Urinary bladder (tissue), 4 donors: Measurements from ENCODE around the gene MAGEA1. TPM values are rescaled to one million over a fixed set of nuclear protein-coding genes. Genes with fewer than 3 reads are reported as not detected.
"Not testable (repeated sequence)": the region's sequence is repeated elsewhere in the genome, so short reads cannot be mapped to it uniquely, and the experiment has no call there.

Source experiments
- DNase-seq: peaks from one replicate; pipeline ENCODE4 v3.0.0-alpha.2; 2015; ENCODE audit errors: extremely low spot score
- H3K27ac ChIP-seq: one replicate; pipeline ENCODE4 v1.5.1; 2013; ENCODE audit warnings: low read depth, mild to moderate bottlenecking, moderate library complexity
- H3K36me3 ChIP-seq: one replicate; pipeline ENCODE4 v1.6.1; 2013; ENCODE audit warnings: mild to moderate bottlenecking, moderate library complexity; ENCODE audit not compliant: insufficient read depth
- H3K4me1 ChIP-seq: one replicate; pipeline ENCODE4 v1.6.1; 2013; ENCODE audit warnings: mild to moderate bottlenecking, moderate library complexity; ENCODE audit not compliant: insufficient read depth
- H3K4me3 ChIP-seq: one replicate; pipeline ENCODE4 v1.5.1; 2013; ENCODE audit warnings: low read depth, low read length
- WGBS: extraction: QIAGEN DNeasy Blood & Tissue Kit; methylation state at CpG from one replicate; pipeline ENCODE4 v1.1.7; 2013; 5-methylcytosine and 5-hydroxymethylcytosine counted together
- polyA plus RNA-seq: library from polyadenylated mRNA; stranded (reverse); fragments of 200-250 nt; gene quantifications from one replicate; pipeline ENCODE4 v1.2.3, GENCODE V29; 2013
- total RNA-seq: library from RNA; depleted of rRNA; stranded (reverse); fragments of >200 nt; gene quantifications from one replicate; pipeline ENCODE4 v1.2.3, GENCODE V29; 2014
- donor health status: healthy with polysubstance abuse.
- donor health status: healthy.

Gene MAGEA1, protein sequence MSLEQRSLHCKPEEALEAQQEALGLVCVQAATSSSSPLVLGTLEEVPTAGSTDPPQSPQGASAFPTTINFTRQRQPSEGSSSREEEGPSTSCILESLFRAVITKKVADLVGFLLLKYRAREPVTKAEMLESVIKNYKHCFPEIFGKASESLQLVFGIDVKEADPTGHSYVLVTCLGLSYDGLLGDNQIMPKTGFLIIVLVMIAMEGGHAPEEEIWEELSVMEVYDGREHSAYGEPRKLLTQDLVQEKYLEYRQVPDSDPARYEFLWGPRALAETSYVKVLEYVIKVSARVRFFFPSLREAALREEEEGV
- total RNA-seq: not detected
- polyA plus RNA-seq: not detected

DNA sequence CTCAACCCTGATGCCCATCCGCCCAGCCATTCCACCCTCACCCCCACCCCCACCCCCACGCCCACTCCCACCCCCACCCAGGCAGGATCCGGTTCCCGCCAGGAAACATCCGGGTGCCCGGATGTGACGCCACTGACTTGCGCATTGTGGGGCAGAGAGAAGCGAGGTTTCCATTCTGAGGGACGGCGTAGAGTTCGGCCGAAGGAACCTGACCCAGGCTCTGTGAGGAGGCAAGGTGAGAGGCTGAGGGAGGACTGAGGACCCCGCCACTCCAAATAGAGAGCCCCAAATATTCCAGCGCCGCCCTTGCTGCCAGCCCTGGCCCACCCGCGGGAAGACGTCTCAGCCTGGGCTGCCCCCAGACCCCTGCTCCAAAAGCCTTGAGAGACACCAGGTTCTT lies at the start of gene MAGEA1:
Gene MAGEA1, plus strand, starts transcription at position 154 of the 400 bp plus-strand sequence. CDS start 3,106 bp downstream, outside the sequence.
- no peak within 1 kb of the TSS for H3K27ac ChIP-seq
- H3K4me3 ChIP-seq: no peak within 1 kb of the TSS
- no peak for DNase-seq
- WGBS: 92% methylated on average over 19 of the region's 19 CpGs
- H3K4me1 ChIP-seq: no peaks in the 10 kb centered on the region
- no peaks in the 10 kb centered on the region for H3K36me3 ChIP-seq

DNA sequence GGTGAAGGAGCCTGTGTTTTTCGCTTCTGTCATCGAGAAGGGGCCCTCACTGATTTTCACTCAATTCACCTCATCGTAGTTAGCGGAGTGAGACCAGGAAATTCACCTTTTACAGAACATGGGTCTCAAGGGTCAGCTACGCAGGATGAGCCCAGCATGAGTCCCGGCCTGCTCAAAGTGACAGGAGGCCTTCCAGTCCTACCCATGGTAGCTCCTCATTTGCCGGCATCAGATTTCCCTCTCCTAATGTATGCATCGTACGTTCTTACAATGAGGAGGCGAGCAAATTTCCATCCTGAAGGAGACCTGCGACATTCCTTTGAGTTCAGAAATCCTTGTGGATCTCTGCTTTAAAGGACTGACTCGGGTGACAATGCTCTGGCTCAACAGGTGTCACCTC lies 46.2 kb upstream of the MAGEA1 start:
- DNase-seq, H3K4me3 ChIP-seq, H3K4me1 ChIP-seq, H3K36me3 ChIP-seq, H3K27ac ChIP-seq: not testable (repeated sequence)
- WGBS: no CpG with 5 or more reads among the region's 12 CpGs

DNA sequence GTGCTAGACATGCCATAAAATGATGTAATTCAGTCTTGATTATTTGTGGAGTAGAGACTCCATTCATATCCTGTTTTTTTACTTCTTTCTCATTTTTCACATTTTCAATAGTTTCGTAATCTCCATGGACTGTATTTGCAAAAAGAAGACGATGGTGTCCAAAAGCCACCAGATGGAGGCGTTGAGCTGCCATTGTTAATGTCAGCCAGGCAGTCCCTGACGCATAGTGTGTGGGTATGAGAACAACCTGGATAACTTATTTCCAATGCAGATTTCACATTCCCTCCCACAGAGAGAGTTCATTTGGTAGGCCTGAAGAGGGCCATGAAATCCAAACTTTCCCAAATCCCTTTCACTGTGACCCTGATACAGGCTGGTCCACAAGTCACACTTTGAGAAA lies 40.0 kb upstream of the MAGEA1 start:
- not testable (repeated sequence) for H3K4me1 ChIP-seq, H3K27ac ChIP-seq, H3K4me3 ChIP-seq, DNase-seq, H3K36me3 ChIP-seq
- no CpG with 5 or more reads among the region's 4 CpGs for WGBS

DNA sequence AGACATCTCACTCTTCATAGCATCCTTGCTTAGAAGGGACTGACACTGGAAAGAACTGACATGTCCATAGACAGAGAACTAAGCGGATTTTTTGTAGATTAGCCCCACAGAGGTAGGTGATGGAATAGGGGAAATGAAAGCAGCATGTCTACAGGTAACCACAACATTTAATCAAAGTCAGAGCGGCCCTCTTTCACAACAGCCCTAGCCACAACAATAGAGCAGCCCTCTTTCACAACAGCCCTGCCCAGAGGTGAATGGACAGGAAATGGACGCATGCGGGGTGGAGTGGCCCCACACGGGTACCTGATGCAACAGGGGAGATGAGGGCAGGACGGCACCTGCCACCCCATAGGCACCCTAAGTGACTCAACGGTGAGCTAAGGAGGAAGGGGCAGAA lies 32.8 kb upstream of the MAGEA1 start:
- not testable (repeated sequence) for H3K4me1 ChIP-seq, H3K36me3 ChIP-seq, DNase-seq, H3K4me3 ChIP-seq, H3K27ac ChIP-seq
- WGBS: 75% methylated on average over 1 of the region's 7 CpGs

DNA sequence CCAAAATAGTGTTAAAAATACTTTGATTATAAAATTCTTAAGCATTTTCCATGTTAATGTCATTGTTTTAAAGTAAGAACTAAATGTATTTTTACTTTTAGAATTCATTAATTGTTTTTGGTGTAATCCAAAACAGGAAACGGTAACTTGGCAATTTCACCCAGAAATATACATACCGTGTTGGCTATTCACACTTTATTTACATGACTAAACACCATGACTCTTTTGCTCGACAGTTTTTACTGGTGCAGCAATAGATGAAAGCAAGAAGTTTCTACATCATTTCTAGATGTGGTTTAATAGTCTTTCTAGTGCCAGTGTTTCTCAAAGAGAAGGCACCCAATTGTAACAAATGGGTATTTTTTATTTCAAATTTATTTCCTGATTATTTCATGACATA lies 25.6 kb upstream of the MAGEA1 start:
- Histone ChIP-seq H3K4me1 (no peaks in the 10 kb centered on the region), H3K27ac (no peak overlapping the region), H3K36me3 (no peaks in the 10 kb centered on the region), H3K4me3 (no peak overlapping the region)
- WGBS: 53% methylated on average over 3 of the region's 3 CpGs
- DNase-seq: no peak

DNA sequence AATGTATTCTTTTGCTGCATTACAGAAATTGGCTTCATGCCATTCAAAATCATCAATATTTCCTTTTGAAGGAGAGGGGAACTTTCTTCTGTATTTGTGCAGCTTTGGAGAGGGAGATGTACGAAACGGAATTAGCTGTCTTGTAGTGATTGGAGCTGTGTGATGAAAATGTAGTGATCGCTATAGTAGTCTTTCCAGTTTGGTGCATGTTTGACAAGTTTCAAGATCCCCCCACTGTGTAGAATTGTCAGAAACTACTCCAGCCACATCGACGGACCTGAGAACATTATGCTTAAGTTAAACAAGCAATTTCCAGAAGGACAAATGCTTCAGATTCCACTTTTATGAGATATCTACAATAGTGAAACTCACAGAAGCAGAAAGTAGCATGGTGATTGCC lies 21.6 kb upstream of the MAGEA1 start:
- 51% methylated on average over 5 of the region's 5 CpGs for WGBS
- Histone ChIP-seq H3K4me1 (no peaks in the 10 kb centered on the region), H3K36me3 (no peaks in the 10 kb centered on the region), H3K27ac (no peak overlapping the region), H3K4me3 (no peak overlapping the region)
- DNase-seq: no peak

DNA sequence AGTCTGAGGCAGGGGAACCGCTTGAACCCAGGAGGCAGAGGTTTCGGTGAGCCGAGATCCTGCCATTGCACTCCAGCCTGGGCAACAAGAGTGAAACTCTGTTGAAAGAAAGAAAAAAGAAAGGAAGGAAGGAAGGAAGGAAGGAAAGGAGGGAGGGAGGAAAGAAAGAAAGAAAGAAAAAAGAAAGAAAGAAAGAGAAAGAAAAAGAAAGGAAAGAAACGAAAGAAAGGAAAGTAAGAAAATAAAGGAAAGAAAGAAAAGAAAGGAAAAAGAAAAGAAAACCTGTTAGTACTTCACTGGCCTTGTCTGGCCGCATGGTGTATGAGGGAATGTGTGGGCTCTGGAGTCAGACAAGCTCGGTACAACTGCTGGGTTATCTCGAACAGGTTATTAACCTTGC lies 20.8 kb upstream of the MAGEA1 start:
- H3K4me1 ChIP-seq: no peaks in the 10 kb centered on the region
- H3K4me3 ChIP-seq: no peak overlapping the region
- 89% methylated on average over 7 of the region's 7 CpGs for WGBS
- no peak overlapping the region for H3K27ac ChIP-seq
- H3K36me3 ChIP-seq: no peaks in the 10 kb centered on the region
- no peak for DNase-seq

DNA sequence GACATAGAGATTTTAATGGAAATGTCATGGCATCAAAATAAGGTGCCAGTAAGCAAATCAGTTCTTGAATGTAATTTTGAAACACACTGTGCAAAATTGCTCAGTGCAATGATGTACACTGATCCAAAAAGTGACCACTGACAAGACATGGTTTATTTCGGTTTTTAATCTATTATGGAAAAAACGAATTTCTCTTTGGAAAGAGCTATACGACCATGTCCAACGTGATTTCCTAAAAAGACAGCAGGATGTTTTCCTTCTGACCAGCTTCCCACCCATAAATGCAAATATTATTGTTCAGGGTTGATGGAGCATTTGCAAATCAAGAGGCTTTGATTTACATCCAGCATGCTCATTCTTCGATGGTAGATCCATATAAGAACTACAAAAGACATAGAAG lies 17.1 kb upstream of the MAGEA1 start:
- DNase-seq: no peak
- 66% methylated on average over 5 of the region's 5 CpGs for WGBS
- Histone ChIP-seq H3K36me3 (no peaks in the 10 kb centered on the region), H3K27ac (no peak overlapping the region), H3K4me3 (no peak overlapping the region), H3K4me1 (no peaks in the 10 kb centered on the region)

DNA sequence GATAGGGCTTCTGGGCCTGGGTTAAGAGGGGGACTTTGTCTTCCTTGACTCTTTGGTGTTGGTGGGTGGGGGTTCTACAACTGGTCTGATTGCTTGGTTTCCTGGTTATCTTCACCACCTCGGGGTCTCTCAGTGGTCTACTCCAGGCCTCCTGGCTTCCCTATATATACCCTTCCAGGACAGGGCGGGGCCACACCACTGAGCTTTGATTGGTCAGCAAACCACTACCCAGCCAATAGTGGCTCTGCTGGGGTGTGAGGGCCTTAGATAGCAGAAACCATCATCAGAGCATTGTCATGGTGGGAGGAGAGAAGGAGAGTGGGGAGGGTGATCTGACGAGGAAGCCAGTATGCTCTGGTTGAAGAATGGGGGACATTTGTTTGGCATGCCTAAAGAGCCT lies 14.4 kb upstream of the MAGEA1 start:
- Histone ChIP-seq H3K27ac (no peak overlapping the region), H3K4me3 (no peak overlapping the region), H3K4me1 (no peaks in the 10 kb centered on the region), H3K36me3 (no peaks in the 10 kb centered on the region)
- 86% methylated on average over 3 of the region's 3 CpGs for WGBS
- no peak for DNase-seq

DNA sequence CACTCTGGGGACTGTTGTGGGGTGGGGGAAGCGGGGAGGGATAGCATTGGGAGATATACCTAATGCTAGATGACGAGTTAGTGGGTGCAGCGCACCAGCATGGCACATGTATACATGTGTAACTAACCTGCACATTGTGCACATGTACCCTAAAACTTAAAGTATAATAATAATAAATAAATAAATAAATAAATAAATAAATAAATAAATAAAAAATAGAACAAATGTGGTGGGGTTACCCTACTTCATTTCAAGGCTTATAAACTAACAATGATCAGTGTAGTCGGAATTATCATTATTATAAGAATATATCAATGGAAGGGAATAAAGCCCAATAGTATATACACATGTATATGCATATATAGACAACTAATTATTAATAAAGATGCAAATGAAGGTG lies 10.7 kb upstream of the MAGEA1 start:
- H3K4me1 ChIP-seq, H3K36me3 ChIP-seq, H3K4me3 ChIP-seq, H3K27ac ChIP-seq, DNase-seq: not testable (repeated sequence)
- WGBS: 97% methylated on average over 4 of the region's 4 CpGs

DNA sequence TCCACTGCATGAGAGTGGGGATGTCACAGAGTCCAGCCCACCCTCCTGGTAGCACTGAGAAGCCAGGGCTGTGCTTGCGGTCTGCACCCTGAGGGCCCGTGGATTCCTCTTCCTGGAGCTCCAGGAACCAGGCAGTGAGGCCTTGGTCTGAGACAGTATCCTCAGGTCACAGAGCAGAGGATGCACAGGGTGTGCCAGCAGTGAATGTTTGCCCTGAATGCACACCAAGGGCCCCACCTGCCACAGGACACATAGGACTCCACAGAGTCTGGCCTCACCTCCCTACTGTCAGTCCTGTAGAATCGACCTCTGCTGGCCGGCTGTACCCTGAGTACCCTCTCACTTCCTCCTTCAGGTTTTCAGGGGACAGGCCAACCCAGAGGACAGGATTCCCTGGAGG lies 2.7 kb downstream of the MAGEA1 start:
- no peak overlapping the region for H3K4me3 ChIP-seq
- no peaks in the 10 kb centered on the region for H3K4me1 ChIP-seq
- 87% methylated on average over 4 of the region's 4 CpGs for WGBS
- no peak overlapping the region for H3K27ac ChIP-seq
- H3K36me3 ChIP-seq: no peaks in the 10 kb centered on the region
- no peak for DNase-seq

DNA sequence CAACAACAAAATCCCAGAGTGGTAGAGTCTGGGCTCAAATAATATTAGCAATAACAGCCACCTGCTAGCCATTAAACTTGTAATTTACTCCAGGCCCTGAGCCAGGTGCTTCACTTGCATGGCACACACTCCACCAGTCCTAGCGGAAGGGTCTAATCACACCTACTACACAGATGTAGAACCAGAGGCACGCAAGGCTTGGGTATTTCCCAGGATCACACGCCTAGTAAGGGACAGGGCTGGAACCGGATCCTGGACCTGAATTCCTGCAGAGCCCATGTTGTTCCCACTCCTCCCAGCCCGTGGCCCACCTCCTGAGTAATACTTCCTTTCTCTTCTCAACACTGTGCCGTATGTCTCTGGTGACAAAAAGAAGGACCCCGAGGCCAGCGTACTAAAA lies 5.7 kb downstream of the MAGEA1 start:
- no peaks in the 10 kb centered on the region for H3K36me3 ChIP-seq
- H3K27ac ChIP-seq: no peak overlapping the region
- no peaks in the 10 kb centered on the region for H3K4me1 ChIP-seq
- no peak for DNase-seq
- 82% methylated on average over 8 of the region's 8 CpGs for WGBS
- H3K4me3 ChIP-seq: no peak overlapping the region

DNA sequence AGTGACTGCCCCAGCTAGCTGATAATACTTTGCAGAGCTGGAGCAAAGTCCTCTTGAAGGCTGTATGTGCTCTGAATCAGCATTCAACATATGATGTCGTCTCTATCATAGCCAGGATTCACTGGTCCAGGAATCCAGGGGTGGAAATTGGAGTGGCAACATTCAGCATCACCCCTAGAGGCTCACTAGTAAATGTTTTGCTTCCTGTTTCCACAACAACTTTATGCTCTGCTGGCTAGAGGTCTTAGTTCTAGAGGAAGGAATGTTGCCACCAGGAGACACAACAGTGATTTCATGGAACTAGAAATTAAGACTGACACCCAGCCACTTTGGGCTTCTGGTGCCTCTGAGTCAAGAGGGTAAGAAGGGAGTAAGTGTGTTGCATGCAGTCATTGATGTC lies 11.3 kb downstream of the MAGEA1 start:
- DNase-seq: no peak
- Histone ChIP-seq H3K36me3 (no peaks in the 10 kb centered on the region), H3K4me3 (no peak overlapping the region), H3K27ac (no peak overlapping the region), H3K4me1 (no peaks in the 10 kb centered on the region)
- WGBS: 35% methylated on average over 1 of the region's 1 CpG

DNA sequence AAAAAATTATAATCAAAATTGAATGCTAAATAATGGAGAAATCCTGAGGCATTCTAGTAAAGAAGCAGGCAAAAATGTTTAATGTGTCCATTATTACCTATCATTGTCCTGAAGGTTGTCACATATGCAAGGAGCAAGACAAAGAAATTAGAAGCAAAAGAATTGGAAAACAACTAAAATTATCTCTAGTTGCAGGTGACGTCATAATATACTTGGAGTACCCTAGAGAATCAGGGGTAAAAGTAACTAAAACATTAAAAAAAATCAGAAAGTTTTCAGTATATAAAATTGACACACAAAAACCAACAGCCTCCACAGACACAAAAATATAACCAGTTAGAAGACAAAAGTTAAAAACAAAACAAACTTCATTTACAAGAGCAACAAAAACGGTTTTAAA lies 21.4 kb downstream of the MAGEA1 start:
- no peaks in the 10 kb centered on the region for H3K4me1 ChIP-seq
- no peak overlapping the region for H3K27ac ChIP-seq
- DNase-seq: no peak
- 64% methylated on average over 2 of the region's 2 CpGs for WGBS
- no peaks in the 10 kb centered on the region for H3K36me3 ChIP-seq
- no peak overlapping the region for H3K4me3 ChIP-seq
